NCI-H526 (cell line): ENCODE data around the gene DGKI.
A peak's percentile ranks its signal among the peaks of the same experiment; 100 is the strongest.

Experiments used
- DNase-seq, 2 experiments: peaks; one replicate each; lab custom pipeline; 2025; lab: John Stamatoyannopoulos, UW

DGKI gene

DNA sequence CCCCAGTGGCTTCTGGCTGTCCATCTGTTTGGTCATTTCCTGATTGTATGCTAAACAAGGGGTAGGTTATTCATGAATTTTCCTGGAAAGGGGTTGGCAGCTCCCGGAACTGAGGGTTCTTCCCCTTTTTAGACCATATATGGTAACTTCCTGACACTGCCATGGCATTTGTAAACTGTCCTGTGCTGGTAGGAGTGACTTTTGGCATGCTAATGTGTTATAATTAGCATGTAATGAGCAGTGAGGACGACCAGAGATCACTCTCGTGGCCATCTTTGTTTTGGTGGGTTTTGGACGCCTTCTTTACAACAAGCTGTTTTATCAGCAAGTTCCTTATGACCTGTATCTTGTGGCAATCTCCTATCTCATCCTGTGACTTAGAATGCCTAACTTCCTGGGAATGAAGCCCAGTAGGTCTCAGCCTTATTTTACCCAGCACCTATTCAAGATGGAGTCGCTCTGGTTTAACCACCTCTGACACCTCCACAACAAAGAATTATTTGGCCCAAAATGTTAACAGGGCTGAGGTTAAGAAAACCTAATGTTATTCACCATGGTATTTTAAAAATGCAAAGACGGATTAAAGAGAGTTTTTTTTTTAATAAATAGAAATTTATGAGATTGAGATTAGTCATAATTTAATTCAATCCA lies 500.9 kb downstream of the DGKI start:
- no peak for DNase-seq

DNA sequence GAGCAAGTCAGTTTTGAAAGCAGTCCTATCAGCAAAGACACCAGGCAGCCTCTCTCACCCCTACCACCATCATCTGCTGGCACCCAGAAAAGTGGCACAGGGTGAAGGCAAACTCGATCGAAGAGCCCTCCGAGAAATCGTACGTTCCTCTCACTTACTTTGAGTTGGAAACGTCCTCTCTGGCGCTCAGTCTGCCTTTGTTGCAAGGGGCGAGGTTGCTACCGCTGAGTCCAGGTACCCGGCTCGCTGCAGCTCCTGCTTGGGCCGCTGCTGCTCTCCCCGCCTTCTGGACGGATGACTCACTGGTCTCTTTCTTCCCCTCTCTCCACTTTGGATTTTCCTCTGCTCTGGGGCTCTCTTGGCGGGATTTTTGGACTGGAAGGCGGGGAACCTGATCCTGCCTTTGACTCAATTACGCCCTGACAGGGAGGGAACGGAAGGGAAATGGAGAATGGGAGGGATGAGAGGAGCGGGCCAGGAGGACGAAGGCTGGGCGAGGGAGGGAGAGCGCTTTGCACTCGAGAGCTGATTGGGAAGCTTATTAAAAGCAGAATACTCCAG lies 503.4 kb downstream of the DGKI start, which contains the start of gene PTN:
Gene PTN (minus strand): TSS at position 453 of the 561 bp plus-strand sequence. CDS start 88,760 bp downstream, outside the sequence.
- peak in 1 of 2 experiments; percentile 50 for DNase-seq

DNA sequence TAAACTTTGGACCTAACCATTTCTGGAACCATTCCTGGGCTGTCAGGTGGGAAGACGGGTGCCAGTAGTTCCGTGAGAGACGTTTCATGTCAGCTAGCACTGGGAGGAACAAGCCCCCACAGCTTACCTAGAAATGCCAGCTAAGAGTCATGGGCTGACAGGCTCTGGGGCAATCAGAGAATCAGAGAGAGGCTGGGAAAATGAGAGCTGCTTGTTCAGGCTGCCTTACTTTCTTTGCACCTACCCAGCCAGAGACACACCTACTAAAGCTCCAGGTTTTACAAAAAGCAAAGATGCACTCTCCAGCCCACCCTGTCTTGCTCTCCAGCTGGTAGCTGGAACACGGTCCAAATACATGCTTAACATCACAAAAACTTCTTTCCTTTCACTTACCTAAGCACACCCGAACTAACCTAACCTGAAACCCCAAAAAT lies 503.9 kb downstream of the DGKI start:
- no peak for DNase-seq

DNA sequence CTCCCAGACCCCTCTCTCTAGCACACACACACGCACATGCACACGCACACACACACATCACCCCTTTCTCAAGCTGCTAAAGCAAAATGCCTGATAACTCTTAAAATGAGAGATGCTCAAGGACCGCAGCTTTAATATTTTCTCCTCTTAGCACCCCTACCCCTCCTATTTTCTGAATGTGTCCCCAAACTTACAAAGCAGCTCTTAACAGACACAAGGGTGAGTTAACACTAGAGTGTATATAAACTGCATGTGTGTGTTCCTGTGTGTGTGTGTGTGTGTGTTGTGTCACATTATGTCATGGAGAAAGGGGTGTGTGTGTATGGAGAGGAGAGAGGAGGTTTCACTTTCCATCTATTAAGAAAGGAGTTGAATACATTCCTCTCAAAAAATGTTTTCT lies 504.5 kb downstream of the DGKI start:
- no peak for DNase-seq

DNA sequence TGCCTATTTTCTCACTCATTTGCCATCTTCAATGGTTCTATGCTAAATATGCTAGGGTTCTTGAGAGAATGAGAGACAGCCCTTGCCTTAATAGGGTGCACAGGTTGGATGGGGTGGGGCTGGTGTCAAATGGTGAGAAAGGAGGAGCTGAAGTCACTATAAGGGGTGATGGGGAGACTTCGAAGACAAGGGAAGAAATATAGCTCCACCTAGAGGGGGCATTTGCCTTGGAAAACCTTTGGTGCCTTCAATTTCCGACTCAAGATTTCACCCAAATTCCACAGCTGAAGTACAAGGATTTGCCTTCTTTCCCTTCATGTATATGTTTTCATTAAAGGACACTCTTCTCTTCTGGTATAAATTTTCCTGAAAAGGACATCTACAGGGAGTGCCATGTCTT lies 508.9 kb downstream of the DGKI start:
- DNase-seq, result peak; percentile 11 to 41

DNA sequence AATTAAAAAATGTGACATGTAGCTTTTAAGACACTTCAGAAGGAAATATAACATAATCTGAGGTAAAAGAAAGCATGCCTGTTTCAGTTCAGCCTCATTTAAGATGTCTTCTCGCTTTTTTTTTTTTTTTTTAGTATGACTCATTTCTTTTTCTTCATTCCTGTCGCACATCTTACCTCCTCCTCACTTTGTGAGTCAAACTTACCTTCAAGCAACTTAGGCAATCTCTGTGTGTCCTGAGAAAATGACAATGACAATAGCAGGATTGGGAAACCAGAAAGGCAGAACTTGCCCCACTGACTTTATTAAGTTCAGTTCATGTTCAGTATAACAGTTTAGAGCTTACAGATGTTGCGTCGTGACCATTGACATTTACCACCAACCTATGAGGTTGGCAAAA lies 511.0 kb downstream of the DGKI start:
- DNase-seq, result no peak

DNA sequence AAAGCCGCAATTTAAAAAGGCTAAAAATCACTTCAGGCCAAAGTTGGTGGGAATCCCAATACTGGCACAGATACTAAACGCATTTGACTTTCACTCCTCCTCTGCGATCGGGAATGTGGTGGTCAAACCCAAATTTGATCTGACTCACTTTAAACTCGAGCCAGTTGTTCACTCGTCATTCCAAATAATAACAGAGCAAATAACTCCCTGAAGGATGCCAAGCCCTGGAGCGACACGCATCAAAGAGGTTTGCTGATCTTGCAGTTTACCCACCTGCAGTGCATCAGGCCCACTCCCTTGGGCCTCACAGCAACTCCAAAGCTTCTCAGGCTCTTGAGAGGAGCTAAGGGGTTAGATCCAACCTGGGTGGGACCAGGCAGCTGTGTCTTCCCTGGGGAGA lies 515.4 kb downstream of the DGKI start:
- no peak for DNase-seq
